Activated CD4-positive, alpha-beta memory T cell treated with anti-CD3 and anti-CD28 coated beads, Interleukin-2, amount 10 ng/mL, durations not matched to agents 7 days and 5 days (primary cell): Measurements from ENCODE around the gene NEB. TPM values are rescaled to one million over a fixed set of nuclear protein-coding genes. Genes with fewer than 3 reads are reported as not detected.
A peak's percentile ranks its signal among the peaks of the same experiment; 100 is the strongest.

Experiments
- CTCF ChIA-PET: fragments of 350-600 bp; sonication (Branson Sonifier 250); formaldehyde crosslinking; loops from one replicate; lab custom pipeline; 2021; ENCODE audit warnings: antibody characterized with exemption, inconsistent platforms; lab: Charles Lee
- POLR2A ChIA-PET: fragments of 350-600 bp; sonication (Branson Sonifier 250); formaldehyde crosslinking; loops from one replicate; lab custom pipeline; 2021; ENCODE audit warnings: antibody characterized with exemption; lab: Charles Lee
- DNase-seq: peaks from one replicate; pipeline ENCODE4 v3.0.0-alpha.2; 2020
- H3K27ac Mint-ChIP-seq: one replicate; pipeline ENCODE4 v1.8.0; 2021; ENCODE audit warnings: mild to moderate bottlenecking, mixed read lengths
- H3K27me3 Mint-ChIP-seq: one replicate; pipeline ENCODE4 v1.8.0; 2021; ENCODE audit warnings: mixed read lengths
- H3K36me3 Mint-ChIP-seq: one replicate; pipeline ENCODE4 v1.8.0; 2021; ENCODE audit warnings: low read depth, mixed read lengths
- H3K4me1 Mint-ChIP-seq: one replicate; pipeline ENCODE4 v1.8.0; 2021; ENCODE audit warnings: mixed read lengths
- H3K4me3 Mint-ChIP-seq: one replicate; pipeline ENCODE4 v1.8.0; 2021; ENCODE audit warnings: mild to moderate bottlenecking, mixed read lengths
- H3K9me3 Mint-ChIP-seq: one replicate; pipeline ENCODE4 v1.8.0; 2021; ENCODE audit warnings: mixed read lengths
- total RNA-seq, 2 experiments: library from RNA; stranded (reverse); gene quantifications; one replicate each; pipeline ENCODE4 v1.2.3, GENCODE V29; 2021

NEB gene
- total RNA-seq, 2 experiments from 2014 or later, result 0.38 to 0.45 TPM

DNA sequence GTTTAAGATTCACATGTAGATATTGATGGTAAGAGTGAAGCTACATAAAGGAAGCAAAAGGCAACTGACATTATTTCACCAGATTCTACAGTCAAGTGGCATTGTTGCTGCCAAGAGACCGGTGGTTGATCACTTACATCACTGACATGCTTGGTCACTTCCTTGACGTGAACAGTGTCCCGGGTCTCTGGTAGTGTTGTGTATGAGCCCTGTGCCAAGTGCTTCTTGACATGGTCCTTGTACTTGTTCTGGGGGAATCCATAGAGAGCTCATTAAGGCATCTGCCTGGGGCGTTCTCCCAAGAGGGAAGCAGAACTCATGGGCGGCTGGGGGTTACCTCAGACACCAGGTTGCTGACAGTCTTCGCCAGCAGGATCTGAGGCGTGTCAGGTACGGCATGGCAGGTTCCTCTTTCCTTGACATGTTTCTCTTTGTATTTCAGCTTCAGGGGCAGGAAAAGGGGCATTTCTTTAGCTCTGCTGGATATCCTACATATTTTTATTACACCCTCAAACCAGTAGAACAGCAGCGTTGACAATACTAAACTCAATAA is 208.4 kb downstream of the NEB start:
- no peaks in the 10 kb centered on the region for H3K27me3 Mint-ChIP-seq
- H3K4me1 Mint-ChIP-seq, result no peaks in the 10 kb centered on the region
- DNase-seq, result no peak
- H3K9me3 Mint-ChIP-seq, result no peaks in the 10 kb centered on the region
- no peak overlapping the region for H3K27ac Mint-ChIP-seq
- ChIA-PET CTCF (no interaction called here), POLR2A (no interaction called here)
- H3K4me3 Mint-ChIP-seq, result no peak overlapping the region
- no peaks in the 10 kb centered on the region for H3K36me3 Mint-ChIP-seq

DNA sequence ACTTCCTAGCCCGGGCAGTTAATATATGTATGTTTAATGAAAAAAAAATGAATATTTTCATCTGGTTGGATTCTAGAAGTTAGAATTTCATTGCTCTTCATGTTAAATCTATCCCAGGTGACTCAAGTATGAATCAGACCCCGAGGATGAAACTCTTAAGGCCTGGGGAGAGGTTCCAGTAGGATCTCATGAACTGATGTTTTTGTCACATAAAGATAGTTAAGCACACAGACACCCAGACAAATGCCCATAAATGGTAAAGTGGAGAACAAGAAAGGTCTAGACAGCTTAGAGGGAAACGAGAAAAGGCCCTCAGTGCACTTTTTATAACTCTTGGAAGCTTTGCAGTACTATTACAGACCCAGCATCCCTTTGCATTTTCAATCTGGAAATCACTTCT is 210.4 kb downstream of the NEB start:
- Mint-ChIP-seq H3K27me3 (no peaks in the 10 kb centered on the region), H3K4me3 (no peak overlapping the region), H3K9me3 (no peaks in the 10 kb centered on the region), H3K27ac (no peak overlapping the region), H3K4me1 (no peaks in the 10 kb centered on the region), H3K36me3 (no peaks in the 10 kb centered on the region)
- ChIA-PET CTCF (no interaction called here), POLR2A (no interaction called here)
- no peak for DNase-seq

DNA sequence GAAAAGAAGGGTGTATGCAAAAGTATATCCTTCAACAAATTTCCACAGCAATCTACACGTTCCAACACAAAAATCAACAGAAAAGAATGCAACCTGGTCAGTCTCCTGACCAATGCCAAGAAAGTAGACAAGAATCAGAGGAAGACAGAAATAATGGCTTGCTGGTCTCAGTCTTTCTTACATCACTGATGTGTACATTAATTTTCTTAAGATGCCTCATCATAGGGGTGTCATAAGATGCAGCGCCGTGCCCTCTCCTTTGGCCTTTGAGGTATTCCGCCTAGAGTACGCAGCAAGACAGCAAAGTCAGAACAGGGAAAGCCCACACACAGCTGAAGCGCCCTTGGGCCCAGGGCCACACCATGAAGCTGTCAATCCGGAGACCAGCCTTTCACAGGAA is 211.7 kb downstream of the NEB start:
- Mint-ChIP-seq H3K9me3 (no peaks in the 10 kb centered on the region), H3K4me3 (no peak overlapping the region), H3K27me3 (no peaks in the 10 kb centered on the region), H3K36me3 (no peaks in the 10 kb centered on the region), H3K27ac (no peak overlapping the region), H3K4me1 (no peaks in the 10 kb centered on the region)
- ChIA-PET POLR2A (no interaction called here), CTCF (no interaction called here)
- no peak for DNase-seq

DNA sequence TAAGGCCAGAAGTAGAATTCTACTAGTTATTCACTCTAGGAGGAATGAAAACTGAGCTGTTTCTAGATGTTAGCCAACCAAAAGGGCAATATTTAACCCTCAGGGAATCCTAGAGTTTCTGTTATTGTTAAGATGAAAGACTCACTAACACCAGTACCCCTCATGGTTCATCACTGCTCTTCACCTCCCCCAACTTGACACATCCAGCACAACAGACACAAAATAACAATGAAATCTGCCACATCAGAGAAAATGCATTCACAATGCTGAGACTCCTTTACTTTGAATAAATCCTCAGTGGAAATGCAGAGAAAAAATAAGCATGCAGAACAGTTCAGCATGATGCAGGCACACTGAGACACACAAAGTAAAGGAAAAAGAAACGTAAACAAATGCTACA is 213.3 kb downstream of the NEB start:
- Mint-ChIP-seq H3K4me1 (no peaks in the 10 kb centered on the region), H3K36me3 (no peaks in the 10 kb centered on the region), H3K9me3 (no peaks in the 10 kb centered on the region), H3K4me3 (no peak overlapping the region), H3K27me3 (no peaks in the 10 kb centered on the region), H3K27ac (no peak overlapping the region)
- POLR2A ChIA-PET, result no interaction called here
- DNase-seq, result no peak
- CTCF ChIA-PET, result no interaction called here

DNA sequence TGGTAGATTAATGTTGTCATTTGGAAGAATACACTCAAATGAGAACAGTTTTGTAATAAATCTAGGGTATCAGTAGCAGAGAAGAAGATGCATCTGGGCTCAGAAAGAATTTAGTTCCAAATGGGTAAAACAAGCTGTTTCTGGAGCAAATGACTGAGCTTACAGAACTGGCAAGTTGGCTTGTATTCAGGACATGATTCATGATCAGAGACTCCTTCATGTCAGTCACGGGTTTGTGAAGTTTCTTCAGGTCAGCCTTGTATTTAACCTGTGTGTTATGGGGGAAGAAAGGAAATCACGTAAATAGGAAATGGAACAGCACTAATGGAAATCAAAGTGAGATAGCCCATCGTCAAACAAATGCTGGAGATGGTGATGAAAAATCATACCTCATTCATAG is 215.5 kb downstream of the NEB start:
- ChIA-PET POLR2A (no interaction called here), CTCF (no interaction called here)
- no peak for DNase-seq
- Mint-ChIP-seq H3K4me3 (no peak overlapping the region), H3K36me3 (no peaks in the 10 kb centered on the region), H3K4me1 (no peaks in the 10 kb centered on the region), H3K27ac (no peak overlapping the region), H3K27me3 (no peaks in the 10 kb centered on the region), H3K9me3 (no peaks in the 10 kb centered on the region)

DNA sequence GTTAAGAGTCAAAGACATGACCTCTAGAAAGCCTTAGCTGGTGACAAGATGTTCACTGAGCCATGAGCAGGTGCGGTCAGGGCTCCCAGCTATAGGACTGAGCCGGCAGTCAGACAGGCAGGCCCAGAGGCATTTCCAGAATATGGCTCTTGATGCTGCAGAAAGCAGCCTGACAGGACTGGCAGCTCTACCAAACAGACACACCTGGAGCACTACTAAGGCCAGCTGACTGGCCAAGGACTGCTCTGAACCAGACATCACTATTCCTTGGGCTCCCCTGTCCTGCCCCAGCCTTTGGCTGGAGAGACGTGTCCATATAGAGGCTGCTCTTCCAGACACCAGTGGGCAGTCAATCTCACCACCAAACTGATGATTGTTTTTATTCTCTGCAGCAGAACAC is 225.8 kb downstream of the NEB start:
- Mint-ChIP-seq H3K9me3 (no peaks in the 10 kb centered on the region), H3K36me3 (peaks cover 4% of the 10 kb centered on the region), H3K27ac (no peak overlapping the region), H3K4me3 (no peak overlapping the region), H3K27me3 (no peaks in the 10 kb centered on the region), H3K4me1 (no peaks in the 10 kb centered on the region)
- POLR2A ChIA-PET, result no interaction called here
- CTCF ChIA-PET, result no interaction called here
- DNase-seq, result no peak

DNA sequence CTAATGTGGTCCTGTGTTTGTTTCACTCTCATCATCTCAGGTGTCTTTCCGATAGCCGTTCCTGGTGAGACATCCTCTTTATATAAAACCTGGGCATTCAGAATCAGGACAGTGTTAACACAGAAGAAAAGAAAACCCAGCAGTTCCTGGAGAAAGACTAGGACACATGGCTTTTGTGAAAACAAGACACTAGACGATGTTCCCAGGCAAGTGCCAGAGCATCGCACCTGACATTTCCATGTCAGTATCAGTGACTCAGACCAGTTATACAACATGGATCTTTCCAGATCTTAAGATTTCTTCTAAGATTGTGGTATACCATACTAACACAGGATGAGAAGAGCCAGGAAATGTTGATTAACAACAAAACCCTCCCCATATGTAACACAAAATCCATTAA is 228.1 kb downstream of the NEB start:
- CTCF ChIA-PET, result no interaction called here
- no peaks in the 10 kb centered on the region for H3K27me3 Mint-ChIP-seq
- H3K4me1 Mint-ChIP-seq, result no peaks in the 10 kb centered on the region

DNA sequence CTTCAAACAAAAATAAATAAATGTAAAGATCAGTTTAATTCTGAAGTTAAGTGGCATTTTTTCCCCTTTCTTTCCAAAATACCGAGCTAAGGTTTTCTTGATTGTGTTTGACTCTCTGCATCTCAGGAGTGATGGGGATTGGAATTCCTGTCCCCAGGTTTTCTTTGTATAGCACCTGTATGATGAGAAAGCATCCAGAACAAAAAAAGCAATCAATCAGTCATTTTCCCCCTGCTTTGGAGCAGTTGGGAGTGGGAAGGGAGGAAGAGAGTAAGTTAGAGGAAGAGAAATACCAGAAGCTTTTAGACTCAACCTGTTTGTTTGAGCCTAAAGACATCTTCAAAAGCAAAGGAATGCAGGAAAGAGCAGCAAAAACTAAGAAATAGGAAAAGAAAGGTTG is 236.1 kb downstream of the NEB start:
- H3K4me1 Mint-ChIP-seq, result no peaks in the 10 kb centered on the region
- H3K4me3 Mint-ChIP-seq, result no peak overlapping the region
- peaks cover 9% of the 10 kb centered on the region for H3K36me3 Mint-ChIP-seq
- no peaks in the 10 kb centered on the region for H3K9me3 Mint-ChIP-seq
- no peak overlapping the region for H3K27ac Mint-ChIP-seq
- no peaks in the 10 kb centered on the region for H3K27me3 Mint-ChIP-seq
- POLR2A ChIA-PET, result no interaction called here
- DNase-seq, result no peak
- CTCF ChIA-PET, result no interaction called here

More for the DNA sequence above, 228.1 kb downstream of the NEB start:
- POLR2A ChIA-PET, result no interaction called here
- no peak overlapping the region for H3K27ac Mint-ChIP-seq
- H3K36me3 Mint-ChIP-seq, result peaks cover 4% of the 10 kb centered on the region
- no peak overlapping the region for H3K4me3 Mint-ChIP-seq
- no peak for DNase-seq
- H3K9me3 Mint-ChIP-seq, result no peaks in the 10 kb centered on the region

DNA sequence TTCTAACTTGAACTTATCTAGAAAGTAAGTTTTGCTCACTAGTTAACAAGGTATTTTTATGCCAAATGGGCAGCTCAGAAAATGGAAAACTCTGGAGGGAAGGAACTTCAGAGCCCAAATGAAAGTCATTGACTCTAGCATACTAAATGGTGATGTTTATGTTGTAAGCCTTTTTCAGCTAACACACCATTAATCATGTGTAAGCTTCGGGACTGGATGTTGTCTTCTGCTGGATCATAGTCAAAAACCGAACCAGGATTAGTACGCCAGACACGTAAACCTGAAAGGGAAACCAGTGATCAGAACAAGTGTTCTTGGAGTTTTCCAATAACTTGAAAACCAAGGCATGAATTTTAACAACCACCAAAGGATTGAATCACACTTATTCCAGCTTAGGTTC is 242.8 kb downstream of the NEB start:
- Mint-ChIP-seq H3K36me3 (peaks cover 28% of the 10 kb centered on the region), H3K9me3 (no peaks in the 10 kb centered on the region), H3K27ac (no peak overlapping the region), H3K27me3 (no peaks in the 10 kb centered on the region), H3K4me1 (no peaks in the 10 kb centered on the region), H3K4me3 (no peak overlapping the region)
- POLR2A ChIA-PET, result no interaction called here
- CTCF ChIA-PET, result no interaction called here
- DNase-seq, result no peak

DNA sequence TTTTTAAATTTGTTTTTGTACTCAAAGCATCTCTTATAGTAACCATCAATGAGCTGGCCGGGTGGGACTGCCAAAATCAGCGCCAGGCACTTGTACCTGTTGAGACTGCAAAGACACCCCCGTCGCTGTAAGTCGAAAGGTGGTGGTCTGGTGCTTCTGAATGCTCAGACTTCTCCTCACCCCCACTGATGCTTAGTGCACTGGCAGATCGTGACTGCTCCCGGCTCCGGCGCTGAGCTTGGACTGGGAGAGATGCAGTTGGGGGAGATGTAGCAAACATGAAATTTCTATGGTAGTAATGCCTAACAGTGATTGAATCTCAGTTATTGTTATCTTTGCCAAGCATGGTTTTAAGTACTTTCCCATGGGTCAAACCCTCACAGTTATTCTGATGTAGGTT is 244.0 kb downstream of the NEB start:
- DNase-seq, result no peak
- Mint-ChIP-seq H3K36me3 (peaks cover 40% of the 10 kb centered on the region), H3K9me3 (no peaks in the 10 kb centered on the region), H3K27me3 (no peaks in the 10 kb centered on the region), H3K27ac (no peak overlapping the region), H3K4me3 (no peak overlapping the region), H3K4me1 (peaks cover 5% of the 10 kb centered on the region)
- CTCF ChIA-PET, result no interaction called here
- POLR2A ChIA-PET, result no interaction called here

DNA sequence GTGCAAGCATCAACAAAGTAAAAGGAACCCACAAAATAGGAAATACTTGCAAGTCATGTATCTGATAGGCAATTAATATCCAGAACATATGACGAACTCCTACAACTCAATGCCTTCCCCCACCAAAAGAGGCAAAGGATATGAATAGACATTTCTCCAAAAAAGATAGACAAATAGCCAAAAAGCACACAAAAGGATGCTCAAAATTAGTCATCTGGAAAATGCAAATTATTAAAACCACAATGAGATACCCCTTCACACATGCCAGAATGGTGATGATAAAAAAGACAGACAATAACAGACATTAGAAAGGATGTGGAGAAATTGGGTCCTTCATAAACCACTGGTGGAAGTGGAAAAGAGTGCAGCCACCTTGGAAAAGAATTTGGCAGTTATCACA is 248.2 kb downstream of the NEB start:
- POLR2A ChIA-PET, result no interaction called here
- no peak for DNase-seq
- Mint-ChIP-seq H3K36me3 (peaks cover 63% of the 10 kb centered on the region), H3K4me1 (peaks cover 24% of the 10 kb centered on the region), H3K27me3 (no peaks in the 10 kb centered on the region), H3K4me3 (no peak overlapping the region), H3K9me3 (peaks cover 6% of the 10 kb centered on the region), H3K27ac (no peak overlapping the region)
- CTCF ChIA-PET, result no interaction called here

DNA sequence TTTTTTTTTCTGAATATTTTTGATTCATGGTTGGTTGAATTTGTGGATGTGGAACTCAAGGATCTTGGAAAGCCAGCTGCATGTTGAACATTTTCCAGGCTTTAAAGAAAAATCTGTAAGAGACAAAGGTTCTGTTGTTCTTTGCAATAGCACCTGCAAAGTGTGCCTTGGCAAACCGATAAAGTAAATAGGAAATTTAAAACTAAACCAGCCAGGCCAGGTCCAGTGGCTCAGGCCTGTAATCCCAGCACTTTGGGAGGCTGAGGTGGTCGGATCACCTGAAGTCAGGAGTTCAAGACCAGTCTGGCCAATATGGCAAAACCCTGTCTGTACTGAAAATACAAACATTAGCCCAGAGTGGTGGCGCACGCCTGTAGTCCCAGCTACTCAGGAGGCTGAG is 250.2 kb downstream of the NEB start:
- POLR2A ChIA-PET, result no interaction called here
- H3K9me3 Mint-ChIP-seq, result peaks cover 8% of the 10 kb centered on the region
- peaks cover 72% of the 10 kb centered on the region for H3K36me3 Mint-ChIP-seq
- no peaks in the 10 kb centered on the region for H3K27me3 Mint-ChIP-seq
- no peak overlapping the region for H3K27ac Mint-ChIP-seq
- H3K4me1 Mint-ChIP-seq, result peaks cover 32% of the 10 kb centered on the region
- no peak for DNase-seq
- CTCF ChIA-PET, result no interaction called here
- no peak overlapping the region for H3K4me3 Mint-ChIP-seq

DNA sequence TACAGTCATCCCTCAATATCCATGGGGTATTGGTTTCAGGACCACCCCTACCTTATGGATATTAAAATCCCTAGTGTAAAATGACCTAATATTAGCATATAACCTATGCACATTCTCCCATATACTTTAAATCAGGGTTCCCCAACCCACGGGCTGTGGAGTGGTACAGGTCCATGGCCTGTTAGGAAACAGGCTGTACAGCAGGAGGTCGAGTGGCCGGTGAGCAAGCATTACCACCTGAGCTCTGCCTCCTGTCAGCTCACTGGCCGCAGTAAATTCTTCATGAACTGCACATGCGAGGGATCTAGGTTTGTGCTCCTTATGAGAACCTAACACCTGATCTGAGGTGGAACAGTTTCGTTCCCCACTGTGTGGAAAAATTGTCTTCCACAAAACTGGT is 250.7 kb downstream of the NEB start:
- peaks cover 78% of the 10 kb centered on the region for H3K36me3 Mint-ChIP-seq
- ChIA-PET POLR2A (no interaction called here), CTCF (no interaction called here)
- H3K4me3 Mint-ChIP-seq, result no peak overlapping the region
- no peaks in the 10 kb centered on the region for H3K27me3 Mint-ChIP-seq
- H3K9me3 Mint-ChIP-seq, result peaks cover 8% of the 10 kb centered on the region
- no peak overlapping the region for H3K27ac Mint-ChIP-seq
- peaks cover 32% of the 10 kb centered on the region for H3K4me1 Mint-ChIP-seq
- no peak for DNase-seq

DNA sequence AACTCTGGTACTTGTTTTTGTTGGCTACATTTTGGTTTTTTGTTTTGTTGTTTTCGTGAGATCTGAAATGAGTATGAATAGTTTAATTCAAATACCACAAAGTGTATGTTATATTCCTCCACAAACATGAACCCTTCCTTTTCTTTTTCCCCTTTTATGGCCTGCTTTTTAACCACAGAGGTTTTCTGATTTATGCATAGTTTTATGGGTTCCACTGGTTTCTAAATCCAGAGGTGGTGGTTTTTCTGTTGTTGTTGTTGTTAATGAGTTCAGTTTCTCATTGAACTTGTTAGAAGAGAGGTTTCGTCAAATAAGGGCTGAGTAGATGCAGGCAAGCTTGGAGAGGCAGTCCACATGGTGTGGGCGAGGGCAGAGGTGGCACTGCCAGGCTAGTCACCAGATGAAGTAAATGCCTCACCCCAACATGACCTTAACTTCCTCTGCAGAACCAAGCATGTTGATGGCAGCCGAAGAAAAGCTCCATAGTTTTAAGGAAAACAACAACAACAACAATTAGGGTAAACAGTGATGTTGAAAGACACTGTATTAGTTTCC is 252.0 kb downstream of the NEB start:
- DNase-seq, result no peak
- H3K4me1 Mint-ChIP-seq, result peaks cover 32% of the 10 kb centered on the region
- H3K9me3 Mint-ChIP-seq, result peaks cover 8% of the 10 kb centered on the region
- peaks cover 88% of the 10 kb centered on the region for H3K36me3 Mint-ChIP-seq
- ChIA-PET POLR2A (no interaction called here), CTCF (interaction anchor here (0.9 kb wide), 1 partner anchor 61 kb away, joined by 3 read pairs; no protein-coding TSS in a partner anchor)
- H3K27ac Mint-ChIP-seq, result peak overlapping the region; percentile 26
- no peaks in the 10 kb centered on the region for H3K27me3 Mint-ChIP-seq
- H3K4me3 Mint-ChIP-seq, result no peak overlapping the region
